Ascending aorta (tissue), 2 donors: ENCODE data around the gene SCPEP1. TPM values are rescaled to one million over a fixed set of nuclear protein-coding genes. Genes with fewer than 3 reads are reported as not detected.
"Not testable (repeated sequence)": the region's sequence is repeated elsewhere in the genome, so short reads cannot be mapped to it uniquely, and the experiment has no call there.

ENCODE experiments used
- DNase-seq, 2 donors: peaks; one replicate each; pipeline ENCODE4 v3.0.0-alpha.2; 2019; ENCODE audit warnings: low spot score in 2 of 2
- H3K27ac ChIP-seq, 2 donors: fragments of 200-600 bp; sonication (generic); one replicate each; pipeline ENCODE4 v1.5.1; 2016 to 2017; ENCODE audit warnings: mild to moderate bottlenecking in 1 of 2
- H3K27me3 ChIP-seq: fragments of 200-600 bp; sonication (generic); one replicate; pipeline ENCODE4 v1.5.1; 2017
- H3K36me3 ChIP-seq, 2 donors: fragments of 200-600 bp; sonication (generic); one replicate each; pipeline ENCODE4 v1.5.1; 2016
- H3K4me1 ChIP-seq, 2 donors: fragments of 200-600 bp; sonication (generic); one replicate each; pipeline ENCODE4 v1.5.1; 2016 to 2017; ENCODE audit warnings: mild to moderate bottlenecking in 1 of 2
- H3K4me3 ChIP-seq, 2 donors: fragments of 200-600 bp; sonication (generic); one replicate each; pipeline ENCODE4 v1.5.1; 2016 to 2017; ENCODE audit warnings: mild to moderate bottlenecking in 1 of 2
- H3K9me3 ChIP-seq, 2 donors: fragments of 200-600 bp; sonication (generic); one replicate each; pipeline ENCODE4 v1.5.1; 2016
- CTCF ChIP-seq, 3 experiments: fragments of 200-600 bp in 2 of 3; fragments of 450-650 bp in 1 of 3; sonication (generic) in 2 of 3; IDR thresholded peaks; one replicate each; pipeline ENCODE4 v1.5.1; 2016 to 2019; ENCODE audit warnings: antibody characterized with exemption in 3 of 3, mild to moderate bottlenecking in 1 of 3, moderate library complexity in 1 of 3
- intact Hi-C: fragments of 100-400 bp; cut with DNase I; formaldehyde crosslinking; loops from one replicate; pipeline ENCODE4 v1.15.1; 2023
- total RNA-seq: library from RNA; depleted of rRNA; stranded (reverse); fragments of >200 nt; gene quantifications from one replicate; pipeline ENCODE4 v1.1.0, GENCODE V29; 2016

Gene SCPEP1
- total RNA-seq, 1 donor from 2014 or later = 76.2 TPM

GRCh38 chr17:56976941-56977608 lies 856 bp upstream of the SCPEP1 start:
- H3K27me3 ChIP-seq = no peaks in the 10 kb centered on the region
- H3K9me3 ChIP-seq = no peaks in the 10 kb centered on the region
- peak overlapping the region; percentile 60 to 89 for H3K4me3 ChIP-seq
- intact Hi-C loops = loop anchor here (5.0 to 10.0 kb wide), 2 partner anchors 65 to 1108 kb away; partner anchors contain the start of genes DYNLL2 and TRIM25
- TF ChIP-seq CTCF (IDR thresholded peaks at IDR 0.05) = no peak
- no peak for DNase-seq
- peak overlapping the region in 1 of 2 donors; percentile 18 for H3K27ac ChIP-seq
- peaks cover 4 to 7% of the 10 kb centered on the region in 2 donors for H3K36me3 ChIP-seq
- peaks cover 0 to 10% of the 10 kb centered on the region in 2 donors for H3K4me1 ChIP-seq

- Histone ChIP-seq H3K4me3 (peak overlapping the region; percentile 60 to 89), H3K27me3 (no peaks in the 10 kb centered on the region), H3K9me3 (no peaks in the 10 kb centered on the region), H3K27ac (peak overlapping the region; percentile 46 to 47), H3K36me3 (peaks cover 9 to 11% of the 10 kb centered on the region in 2 donors), H3K4me1 (peaks cover 0 to 10% of the 10 kb centered on the region in 2 donors)
- TF ChIP-seq CTCF (IDR thresholded peaks at IDR 0.05) = no peak
- DNase-seq = no peak
- intact Hi-C loops = loop anchor here (1.0 to 10.0 kb wide), 4 partner anchors 18 to 1106 kb away; partner anchors contain the start of genes COIL, DYNLL2 and TRIM25
These were observed 635 bp downstream of the SCPEP1 start for GRCh38 chr17:56978441-56979090.

GRCh38 chr17:56979091-56979480 lies 1.2 kb downstream of the SCPEP1 start:
- peak overlapping the region in 1 of 2 donors; percentile 60 for H3K4me3 ChIP-seq
- TF ChIP-seq CTCF (IDR thresholded peaks at IDR 0.05) = no peak
- peak overlapping the region in 1 of 2 donors; percentile 46 for H3K27ac ChIP-seq
- H3K9me3 ChIP-seq = no peaks in the 10 kb centered on the region
- intact Hi-C loops = loop anchor here (2.0 to 10.0 kb wide), 3 partner anchors 18 to 1106 kb away; partner anchors contain the start of genes COIL, DYNLL2 and TRIM25
- H3K4me1 ChIP-seq = peaks cover 0 to 10% of the 10 kb centered on the region in 2 donors
- H3K36me3 ChIP-seq = peaks cover 11 to 12% of the 10 kb centered on the region in 2 donors
- H3K27me3 ChIP-seq = no peaks in the 10 kb centered on the region
- DNase-seq = no peak

GRCh38 chr17:56980526-56980925 lies 2.6 kb downstream of the SCPEP1 start:
- intact Hi-C loops, H3K27ac ChIP-seq, H3K4me3 ChIP-seq, H3K27me3 ChIP-seq, DNase-seq, H3K9me3 ChIP-seq, H3K4me1 ChIP-seq: not testable (repeated sequence)
- H3K36me3 ChIP-seq = peaks cover 16 to 17% of the 10 kb centered on the region in 2 donors

- Histone ChIP-seq H3K36me3 (peaks cover 28 to 32% of the 10 kb centered on the region in 2 donors), H3K27me3 (no peaks in the 10 kb centered on the region), H3K9me3 (no peaks in the 10 kb centered on the region), H3K27ac (no peak overlapping the region), H3K4me3 (no peak overlapping the region), H3K4me1 (peaks cover 0 to 6% of the 10 kb centered on the region in 2 donors)
- intact Hi-C loops = no loop called here
- TF ChIP-seq CTCF (IDR thresholded peaks at IDR 0.05) = no peak
- no peak for DNase-seq
These were observed 4.4 kb downstream of the SCPEP1 start for GRCh38 chr17:56982312-56982711.

- peaks cover 0 to 6% of the 10 kb centered on the region in 2 donors for H3K4me1 ChIP-seq
- H3K27ac ChIP-seq = no peak overlapping the region
- no peaks in the 10 kb centered on the region for H3K27me3 ChIP-seq
- no peak for TF ChIP-seq CTCF (IDR thresholded peaks at IDR 0.05)
- intact Hi-C loops = no loop called here
- no peak overlapping the region for H3K4me3 ChIP-seq
- H3K36me3 ChIP-seq = peaks cover 37 to 39% of the 10 kb centered on the region in 2 donors
- H3K9me3 ChIP-seq = no peaks in the 10 kb centered on the region
- no peak for DNase-seq
These were observed 5.4 kb downstream of the SCPEP1 start for GRCh38 chr17:56983366-56983765.
